RWPE2 (cell line): ENCODE data around the gene FAM222B.

Experiments used
- ATAC-seq: fragments of 200-7000 bp; cut with Tn5 transposase; 3 replicates; pipeline ENCODE4 v1.9.1; 2021; ENCODE audit warnings: low read depth
- DNase-seq: peaks from one replicate; pipeline ENCODE4 v3.0.0-alpha.2; 2020; ENCODE audit warnings: low spot score
- H3K27ac ChIP-seq: fragments of 450-650 bp; 2 replicates; pipeline ENCODE4 v1.5.1; 2017; ENCODE audit warnings: mild to moderate bottlenecking; ENCODE audit not compliant: poor library complexity, severe bottlenecking
- H3K27me3 ChIP-seq: fragments of 250-450 bp; sonication (Bioruptor Pico); 2 replicates; pipeline ENCODE4 v1.5.1; 2021; ENCODE audit warnings: mild to moderate bottlenecking, moderate library complexity; ENCODE audit not compliant: insufficient read depth, poor library complexity, severe bottlenecking
- H3K36me3 ChIP-seq: fragments of 250-450 bp; sonication (Bioruptor Pico); 2 replicates; pipeline ENCODE4 v1.5.1; 2020; ENCODE audit warnings: low read depth, mild to moderate bottlenecking, moderate library complexity
- H3K4me1 ChIP-seq: fragments of 250-450 bp; sonication (Bioruptor Pico); 2 replicates; pipeline ENCODE4 v1.5.1; 2021; ENCODE audit warnings: mild to moderate bottlenecking, moderate library complexity; ENCODE audit not compliant: insufficient read depth, poor library complexity, severe bottlenecking
- H3K4me3 ChIP-seq: fragments of 250-450 bp; sonication (Bioruptor Pico); 2 replicates; pipeline ENCODE4 v1.5.1; 2021; ENCODE audit warnings: mild to moderate bottlenecking, moderate library complexity; ENCODE audit not compliant: severe bottlenecking
- H3K9me3 ChIP-seq: fragments of 250-450 bp; sonication (Bioruptor Pico); 2 replicates; pipeline ENCODE4 v1.5.1; 2021; ENCODE audit warnings: mild to moderate bottlenecking, moderate library complexity; ENCODE audit not compliant: severe bottlenecking
- CTCF ChIP-seq: fragments of 450-650 bp; IDR thresholded peaks from one replicate; pipeline ENCODE4 v1.5.1; 2017; ENCODE audit warnings: mild to moderate bottlenecking, moderate library complexity; ENCODE audit not compliant: poor library complexity, severe bottlenecking

Gene FAM222B

GRCh38 chr17:28842282-28843012 is at the start of gene FAM222B:
Gene FAM222B (minus strand): TSS chr17:28842790. CDS start chr17:28766667, 76,123 bp downstream.
- DNase-seq (peak; percentile 81), ATAC-seq (peak; percentile 96)
- Histone ChIP-seq H3K27me3 (no peaks in the 10 kb centered on the region), H3K9me3 (no peaks in the 10 kb centered on the region), H3K27ac (peak within 1 kb of the TSS; percentile 50), H3K36me3 (peaks cover 14% of the 10 kb centered on the region), H3K4me3 (peak within 1 kb of the TSS; percentile 69), H3K4me1 (no peaks in the 10 kb centered on the region)
- no peak for TF ChIP-seq CTCF

- no peak overlapping the region for H3K27ac ChIP-seq
- ATAC-seq = no peak
Measured at GRCh38 chr17:28892024-28892423, 49.4 kb upstream of the FAM222B start.

GRCh38 chr17:28891201-28891600 is 48.6 kb upstream of the FAM222B start:
- ATAC-seq (no peak), DNase-seq (no peak)
- 0 out of 2 replicates have a peak, but pooled peaks cover 17% of the 10 kb centered on the region for H3K36me3 ChIP-seq
- H3K27ac ChIP-seq = no peak overlapping the region
- H3K9me3 ChIP-seq = no peaks in the 10 kb centered on the region
- no peaks in the 10 kb centered on the region for H3K27me3 ChIP-seq
- TF ChIP-seq CTCF = no peak
- H3K4me1 ChIP-seq = peaks cover 22% of the 10 kb centered on the region
- H3K4me3 ChIP-seq = no peak overlapping the region

More at GRCh38 chr17:28892024-28892423, 49.4 kb upstream of the FAM222B start:
- peaks cover 24% of the 10 kb centered on the region for H3K4me1 ChIP-seq
- H3K27me3 ChIP-seq = no peaks in the 10 kb centered on the region
- H3K36me3 ChIP-seq = 0 out of 2 replicates have a peak, but pooled peaks cover 17% of the 10 kb centered on the region
- no peaks in the 10 kb centered on the region for H3K9me3 ChIP-seq
- no peak for DNase-seq
- no peak for TF ChIP-seq CTCF
- no peak overlapping the region for H3K4me3 ChIP-seq

GRCh38 chr17:28889996-28890395 is 47.4 kb upstream of the FAM222B start:
- Histone ChIP-seq H3K4me1 (peaks cover 16% of the 10 kb centered on the region), H3K27me3 (no peaks in the 10 kb centered on the region), H3K9me3 (no peaks in the 10 kb centered on the region), H3K27ac (no peak overlapping the region), H3K36me3 (0 out of 2 replicates have a peak, but pooled peaks cover 13% of the 10 kb centered on the region), H3K4me3 (no peak overlapping the region)
- no peak for ATAC-seq
- no peak for DNase-seq
- no peak for TF ChIP-seq CTCF

- ATAC-seq (no peak), DNase-seq (no peak)
- no peak for TF ChIP-seq CTCF
- H3K27me3 ChIP-seq = no peaks in the 10 kb centered on the region
- H3K36me3 ChIP-seq = 0 out of 2 replicates have a peak, but pooled peaks cover 7% of the 10 kb centered on the region
- peaks cover 12% of the 10 kb centered on the region for H3K4me1 ChIP-seq
- no peak overlapping the region for H3K27ac ChIP-seq
- H3K4me3 ChIP-seq = no peak overlapping the region
- no peaks in the 10 kb centered on the region for H3K9me3 ChIP-seq
Measured at GRCh38 chr17:28888832-28889231, 46.2 kb upstream of the FAM222B start.
